ENCODE data around the gene GBP3.
"Not testable (repeated sequence)": the region's sequence is repeated elsewhere in the genome, so short reads cannot be mapped to it uniquely, and the experiment has no call there.

Gene GBP3

GRCh38 chr1:89037186-89037585 is 14.5 kb upstream of the GBP3 start:
- no peak for DNase-seq

GRCh38 chr1:89035080-89035479 is 12.4 kb upstream of the GBP3 start:
- no peak for DNase-seq

GRCh38 chr1:89034004-89034403 is 11.3 kb upstream of the GBP3 start:
- not testable (repeated sequence) for DNase-seq

- DNase-seq: not testable (repeated sequence)
Measured at GRCh38 chr1:89029051-89029450, 6.4 kb upstream of the GBP3 start.

GRCh38 chr1:89025928-89026327 is 3.3 kb upstream of the GBP3 start:
- DNase-seq: no peak

- peak; percentile 59 for DNase-seq
Measured at GRCh38 chr1:89023026-89023425, 360 bp upstream of the GBP3 start.

- DNase-seq: not testable (repeated sequence)
Measured at GRCh38 chr1:89018318-89018717, 4.3 kb downstream of the GBP3 start.

- DNase-seq: no peak
Measured at GRCh38 chr1:89008511-89008910, 14.2 kb downstream of the GBP3 start.

- no peak for DNase-seq
Measured at GRCh38 chr1:89005286-89006151, 17.1 kb downstream of the GBP3 start.

- not testable (repeated sequence) for DNase-seq
Measured at GRCh38 chr1:89002176-89002575, 20.5 kb downstream of the GBP3 start.

GRCh38 chr1:89001510-89001909 is 21.2 kb downstream of the GBP3 start:
- DNase-seq: no peak

GRCh38 chr1:88998716-88999115 is 23.9 kb downstream of the GBP3 start:
- DNase-seq: peak; percentile 90

GRCh38 chr1:88990426-88990825 is 32.2 kb downstream of the GBP3 start:
- no peak for DNase-seq

GRCh38 chr1:88985692-88986091 is 37.0 kb downstream of the GBP3 start:
- DNase-seq: no peak

- DNase-seq: no peak
Measured at GRCh38 chr1:88985032-88985431, 37.6 kb downstream of the GBP3 start.

- no peak for DNase-seq
Measured at GRCh38 chr1:88984569-88984968, 38.1 kb downstream of the GBP3 start.

GRCh38 chr1:88983791-88984559 is 38.7 kb downstream of the GBP3 start:
- DNase-seq: no peak

GRCh38 chr1:88982055-88982454 is 40.6 kb downstream of the GBP3 start:
- DNase-seq: no peak

GRCh38 chr1:88981506-88981905 is 41.2 kb downstream of the GBP3 start:
- not testable (repeated sequence) for DNase-seq

GRCh38 chr1:88980870-88981269 is 41.8 kb downstream of the GBP3 start:
- no peak for DNase-seq

GRCh38 chr1:88979749-88980116 is 42.9 kb downstream of the GBP3 start:
- no peak for DNase-seq

- DNase-seq: no peak
Measured at GRCh38 chr1:88979054-88979748, 43.5 kb downstream of the GBP3 start.

- DNase-seq: no peak
Measured at GRCh38 chr1:88976235-88976634, 46.4 kb downstream of the GBP3 start.
